Adrenal gland (tissue), 12 donors: ENCODE data around the gene GALK2. TPM values are rescaled to one million over a fixed set of nuclear protein-coding genes. Genes with fewer than 3 reads are reported as not detected.

Experiments
- DNase-seq, 7 donors: peaks; one replicate each; pipeline ENCODE4 v3.0.0-alpha.2; 2019 to 2020
- H3K27ac ChIP-seq, 5 donors: fragments of 200-600 bp; sonication (generic) in 4 of 5; 1 replicate in 3 of 5; 2 replicates in 2 of 5; pipeline versions ENCODE4 v1.5.1 to v1.8.0; 2016 to 2020; ENCODE audit warnings: mild to moderate bottlenecking in 1 of 5
- H3K27me3 ChIP-seq: fragments of 200-600 bp; 2 replicates; pipeline ENCODE4 v1.8.0; 2021
- H3K36me3 ChIP-seq, 2 donors: fragments of 200-600 bp; replicated peaks in 1 of 2; 1 replicate in 1 of 2; 2 replicates in 1 of 2; pipeline versions ENCODE4 v1.5.1 to v1.8.0; 2018 to 2022
- H3K4me1 ChIP-seq, 2 donors: fragments of 200-600 bp; replicated peaks in 1 of 2; 1 replicate in 1 of 2; 2 replicates in 1 of 2; pipeline versions ENCODE4 v1.5.1 to v1.8.0; 2018 to 2021
- H3K4me3 ChIP-seq, 4 donors: fragments of 200-600 bp; sonication (generic) in 3 of 4; one replicate each; pipeline ENCODE4 v1.5.1; 2016 to 2018
- H3K9me3 ChIP-seq, 3 donors: fragments of 200-600 bp; sonication (generic) in 1 of 3; replicated peaks in 1 of 3; 1 replicate in 2 of 3; 2 replicates in 1 of 3; pipeline versions ENCODE4 v1.5.1 to v1.8.0; 2016 to 2021
- CTCF ChIP-seq, 6 experiments: fragments of 450-650 bp in 4 of 6; fragments of 200-600 bp in 2 of 6; sonication (generic) in 1 of 6; IDR thresholded peaks; 1 replicate in 5 of 6; 2 replicates in 1 of 6; pipeline versions ENCODE4 v1.5.1 to v1.8.0; 2016 to 2021; ENCODE audit warnings: antibody characterized with exemption in 6 of 6, mild to moderate bottlenecking in 2 of 6, moderate library complexity in 1 of 6
- POLR2A ChIP-seq, 2 donors: fragments of 450-650 bp; IDR thresholded peaks; one replicate each; pipeline ENCODE4 v1.6.1; 2017; ENCODE audit warnings: antibody characterized with exemption in 2 of 2, mild to moderate bottlenecking in 2 of 2, moderate library complexity in 1 of 2
- WGBS, 4 donors: extraction: QIAGEN DNeasy Blood & Tissue Kit in 2 of 4; methylation state at CpG; one replicate each; pipeline versions ENCODE4 v1.1.5 to v1.1.7; 2013 to 2017; 5-methylcytosine and 5-hydroxymethylcytosine counted together
- intact Hi-C, 2 donors: fragments of 100-400 bp; cut with DNase I; formaldehyde crosslinking; loops; one replicate each; pipeline versions ENCODE4 v1.14.1 to v1.15.0; 2022 to 2023
- polyA plus RNA-seq, 3 donors: library from polyadenylated mRNA; stranded (reverse); fragments of 200-250 nt in 2 of 3; fragments of 350-450 nt in 1 of 3; fragmentation: Illumina TruSeq in 1 of 3; extraction: RNeasy Lipid Tissue Mini Kit (QIAGEN cat#74804) in 1 of 3; gene quantifications; one replicate each; pipeline ENCODE4 v1.2.3, GENCODE V29; 2013 to 2014
- total RNA-seq, 9 donors: library from RNA; depleted of rRNA in 4 of 9; stranded (reverse); fragments of >200 nt in 4 of 9; fragments of 120-200 nt in 1 of 9; fragmentation: NEBNext Ultra II Directional in 1 of 9; extraction: Animal tissue kit (Norgen Biotek cat#: 25700) in 1 of 9; gene quantifications; one replicate each; pipeline versions ENCODE4 v1.1.0 to v1.2.4, GENCODE V29; 2013 to 2023
- donor health status: healthy with polysubstance abuse.
- donor health status: Bipolar disorder and iron deficiency.
- donor health status: DM: yes; HTN: yes; CAD: no.
- donor health status: DM: no; HTN: no; CAD: no.
- donor health status: DM: no; HTN: no; CAD: no.
- donor health status: DM: yes; HTN: yes; CAD: no.

GALK2 gene
- total and polyA plus RNA-seq, 12 donors: 11.0 to 64.2 (median 49.1) TPM

DNA sequence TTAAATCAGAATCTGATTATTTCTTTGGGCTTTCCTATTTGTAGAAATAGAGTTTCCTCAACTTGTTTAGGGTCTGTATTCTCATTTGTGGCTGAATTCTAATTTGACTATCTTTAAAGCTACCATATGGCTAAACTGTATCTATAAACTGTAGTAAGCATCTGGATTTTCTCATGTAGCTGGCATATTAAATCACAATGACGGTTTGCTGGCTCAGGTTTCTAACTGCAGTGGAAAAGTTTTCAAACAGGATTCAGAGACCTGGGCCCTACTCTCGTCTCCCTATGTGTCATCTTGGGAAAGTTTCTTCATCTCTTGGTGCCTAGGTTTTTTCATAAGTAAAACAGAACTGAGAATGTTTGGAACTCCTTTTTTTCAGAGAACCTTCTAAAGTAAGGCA lies 68.3 kb downstream of the GALK2 start:
- H3K27ac ChIP-seq: peak overlapping the region in 1 of 5 donors; percentile 9
- WGBS, 4 donors: 28 to 37% (median 34%) methylated on average over 2 of the region's 2 CpGs
- no peak overlapping the region for H3K4me3 ChIP-seq
- H3K36me3 ChIP-seq: no peaks in the 10 kb centered on the region
- H3K27me3 ChIP-seq: no peaks in the 10 kb centered on the region
- H3K4me1 ChIP-seq: peaks cover 0 to 26% of the 10 kb centered on the region in 2 donors
- DNase-seq: peak; percentile 27 to 72 (median 48)
- TF ChIP-seq POLR2A (IDR thresholded peaks at IDR 0.05) (no peak), CTCF (IDR thresholded peaks at IDR 0.05) (no peak)
- intact Hi-C loops: loop anchor here in 1 of 2 donors (10.0 kb wide), 1 partner anchor 186 kb away; the partner anchor contains the start of gene FGF7
- H3K9me3 ChIP-seq: no peaks in the 10 kb centered on the region

DNA sequence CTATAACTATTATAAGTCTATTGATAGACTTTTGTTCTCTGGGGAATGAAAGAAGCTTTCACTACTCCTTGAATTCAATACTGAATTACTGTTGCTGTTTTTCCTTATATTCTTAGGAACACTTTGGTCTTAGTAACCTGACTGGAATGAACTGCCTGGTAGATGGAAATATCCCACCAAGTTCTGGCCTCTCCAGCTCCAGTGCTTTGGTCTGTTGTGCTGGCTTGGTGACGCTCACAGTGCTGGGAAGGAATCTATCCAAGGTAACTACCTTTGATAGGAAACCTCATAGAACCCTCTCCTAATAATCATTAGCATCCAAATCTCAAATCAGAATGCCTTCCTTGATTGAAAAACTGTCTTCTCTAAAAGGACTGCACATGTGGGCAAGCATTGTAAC lies 69.1 kb downstream of the GALK2 start:
- TF ChIP-seq CTCF (IDR thresholded peaks at IDR 0.05): no peak
- no peaks in the 10 kb centered on the region for H3K27me3 ChIP-seq
- DNase-seq: no peak
- H3K9me3 ChIP-seq: no peaks in the 10 kb centered on the region
- 94 to 100% (median 97%) methylated on average over 1 of the region's 1 CpG for WGBS, 4 donors
- intact Hi-C loops: loop anchor here in 1 of 2 donors (10.0 kb wide), 1 partner anchor 186 kb away; the partner anchor contains the start of gene FGF7
- H3K4me1 ChIP-seq: peaks cover 0 to 26% of the 10 kb centered on the region in 2 donors
- H3K27ac ChIP-seq: no peak overlapping the region
- no peak overlapping the region for H3K4me3 ChIP-seq
- H3K36me3 ChIP-seq: no peaks in the 10 kb centered on the region

DNA sequence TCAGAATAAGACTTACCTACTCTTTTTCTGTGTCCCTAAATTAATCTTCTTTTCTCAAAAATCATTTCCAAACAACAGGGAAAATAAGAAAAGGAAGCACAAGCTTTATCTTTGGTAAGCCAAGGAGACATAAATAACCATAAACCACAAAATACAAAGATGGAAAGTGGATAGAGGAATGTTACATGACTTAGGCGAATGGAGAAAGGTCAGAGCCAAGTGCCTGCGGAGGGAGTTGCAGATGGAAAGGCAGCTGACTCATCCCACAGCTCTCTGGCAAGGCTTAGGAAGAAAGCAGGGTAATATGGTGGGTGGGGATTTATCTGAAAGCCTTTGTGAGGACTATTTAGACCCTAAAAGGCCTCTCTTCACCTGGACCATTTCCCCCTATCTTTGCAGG lies 72.8 kb downstream of the GALK2 start:
- DNase-seq: peak in 6 of 7 donors; percentile 30 to 67 (median 60)
- intact Hi-C loops: no loop called here
- no peaks in the 10 kb centered on the region for H3K36me3 ChIP-seq
- H3K4me1 ChIP-seq: peaks cover 0 to 18% of the 10 kb centered on the region in 2 donors
- no peaks in the 10 kb centered on the region for H3K27me3 ChIP-seq
- no peak for TF ChIP-seq POLR2A (IDR thresholded peaks at IDR 0.05)
- TF ChIP-seq CTCF (IDR thresholded peaks at IDR 0.05): no peak
- 29 to 51% (median 41%) methylated on average over 2 of the region's 2 CpGs for WGBS, 4 donors
- no peaks in the 10 kb centered on the region for H3K9me3 ChIP-seq
- peak overlapping the region in 1 of 5 donors; percentile 43 for H3K27ac ChIP-seq
- H3K4me3 ChIP-seq: no peak overlapping the region

GRCh38 chr15:49247556-49248110 lies 77.6 kb downstream of the GALK2 start:
- Histone ChIP-seq H3K27me3 (no peaks in the 10 kb centered on the region), H3K4me3 (no peak overlapping the region), H3K27ac (peak overlapping the region in 1 of 5 donors; percentile 23), H3K9me3 (no peaks in the 10 kb centered on the region), H3K36me3 (no peaks in the 10 kb centered on the region), H3K4me1 (peaks cover 5 to 13% of the 10 kb centered on the region in 2 donors)
- intact Hi-C loops: no loop called here
- TF ChIP-seq POLR2A (IDR thresholded peaks at IDR 0.05): no peak
- TF ChIP-seq CTCF (IDR thresholded peaks at IDR 0.05): no peak
- DNase-seq: no peak
